Smooth muscle cell of the brain vasculature (primary cell): ENCODE results near the gene IKBKG.
"Not testable (repeated sequence)": the region's sequence is repeated elsewhere in the genome, so short reads cannot be mapped to it uniquely, and the experiment has no call there.

Source experiments
- DNase-seq: peaks from one replicate; pipeline ENCODE4 v3.0.0-alpha.2; 2012; ENCODE audit warnings: low read depth, low spot score

The IKBKG gene

GRCh38 chrX:154605566-154605965 lies 58.1 kb downstream of the IKBKG start:
- no peak for DNase-seq

DNA sequence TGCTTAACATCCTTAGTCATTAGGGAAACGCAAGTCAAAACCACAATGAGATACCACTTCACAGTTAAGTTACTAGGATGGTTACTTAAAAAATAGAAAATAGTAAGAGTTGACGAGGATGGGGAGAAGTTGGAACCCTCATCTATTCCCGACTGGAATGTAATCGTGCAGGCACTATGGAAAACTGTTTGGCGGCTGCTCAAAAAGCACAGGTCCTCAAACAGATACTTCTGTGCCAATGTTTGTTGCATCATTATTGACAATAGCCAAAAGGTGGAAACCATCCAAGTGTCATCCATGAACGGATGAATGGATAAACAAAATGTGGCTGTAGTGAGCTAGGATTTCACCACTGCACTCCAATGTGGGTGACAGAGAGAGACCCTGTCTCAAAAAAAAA lies 60.0 kb downstream of the IKBKG start:
- DNase-seq = no peak

DNA sequence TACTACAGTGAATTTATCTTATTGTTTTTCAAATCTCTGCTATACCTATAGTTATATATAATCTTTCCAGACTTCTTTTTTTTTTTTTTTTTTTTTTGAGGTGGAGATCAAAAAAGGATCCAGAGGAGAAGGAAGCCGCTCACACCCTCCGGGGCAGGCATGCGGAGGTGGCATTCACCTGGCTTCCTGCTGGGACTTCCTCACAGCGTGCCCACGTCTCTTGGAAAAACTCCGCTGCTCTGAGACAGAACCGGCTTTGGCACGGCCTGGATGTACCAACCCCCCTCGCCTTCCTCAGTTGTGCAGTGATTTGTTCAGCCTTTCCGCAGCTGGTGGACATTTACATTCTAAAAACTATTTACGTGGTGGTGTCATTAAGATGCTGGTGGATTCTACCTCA lies 60.6 kb downstream of the IKBKG start:
- DNase-seq = not testable (repeated sequence)

GRCh38 chrX:154608823-154609222 lies 61.4 kb downstream of the IKBKG start:
- DNase-seq = not testable (repeated sequence)

GRCh38 chrX:154611146-154611545 lies 63.7 kb downstream of the IKBKG start:
- not testable (repeated sequence) for DNase-seq

DNA sequence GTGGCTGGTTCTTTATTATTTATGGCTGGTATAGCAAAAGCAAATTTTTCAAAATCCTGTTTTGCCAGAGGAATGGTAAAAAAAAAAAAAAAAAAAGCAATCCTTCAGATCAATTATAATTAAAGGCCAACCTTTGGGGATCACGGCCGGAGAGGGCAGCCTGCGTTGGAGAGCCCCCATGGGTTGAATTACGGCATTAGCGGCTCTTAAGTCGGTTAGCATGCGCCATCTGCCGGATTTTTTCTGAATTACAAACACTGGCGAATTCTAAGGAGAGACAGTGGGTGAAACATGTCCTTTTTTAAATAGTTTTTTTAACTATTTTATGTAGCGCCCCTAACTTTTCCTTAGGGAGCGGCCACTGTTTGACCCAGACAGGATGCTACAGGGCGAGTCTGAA lies 66.2 kb downstream of the IKBKG start:
- DNase-seq = not testable (repeated sequence)
